Dedifferentiated amniotic fluid mesenchymal stem cell (primary cell): ENCODE measurements around the gene ZNF772.

ENCODE experiments used
- DNase-seq: peaks from one replicate; pipeline ENCODE4 v3.0.0-alpha.2; 2016; ENCODE audit errors: extremely low spot score

ZNF772 gene

GRCh38 chr19:57435062-57435978, 42.0 kb downstream of the ZNF772 start, which contains the start of gene ZNF749:
TSS of gene ZNF749 (plus strand) at chr19:57435325. CDS start at chr19:57435579, 254 bp downstream.
- peak; percentile 99 for DNase-seq

DNA sequence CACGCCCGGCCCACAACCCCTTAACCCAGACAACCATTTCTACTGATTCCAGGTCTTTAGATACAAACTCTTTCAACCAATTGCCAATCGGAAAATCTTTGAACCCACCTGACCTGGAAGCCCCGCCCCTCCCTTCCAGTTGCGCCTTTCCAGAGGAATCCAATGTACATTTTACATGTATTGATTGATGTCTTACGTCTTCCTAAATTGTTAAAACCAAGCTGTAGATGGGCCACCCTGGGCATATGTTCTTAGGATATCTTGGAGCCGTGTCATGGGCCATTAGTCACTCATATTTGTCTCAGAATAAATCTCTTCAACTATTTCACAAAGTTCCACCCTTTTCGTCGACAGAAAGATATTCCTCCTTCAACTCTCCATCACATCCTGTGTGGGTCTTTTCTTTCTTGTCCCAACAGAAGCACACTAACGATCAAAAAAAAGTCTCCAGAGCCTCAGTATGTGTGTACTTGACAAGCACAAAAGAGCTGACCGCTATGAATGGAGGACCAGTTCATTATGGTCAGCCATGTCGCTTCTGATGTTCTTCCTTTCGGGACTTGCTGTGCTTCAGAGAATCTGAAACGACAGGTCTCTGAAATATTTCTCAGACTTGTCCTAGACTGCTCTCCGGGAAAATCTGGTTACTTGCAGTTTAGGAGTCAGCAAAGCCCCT, 42.8 kb downstream of the ZNF772 start:
- DNase-seq, result no peak

DNA sequence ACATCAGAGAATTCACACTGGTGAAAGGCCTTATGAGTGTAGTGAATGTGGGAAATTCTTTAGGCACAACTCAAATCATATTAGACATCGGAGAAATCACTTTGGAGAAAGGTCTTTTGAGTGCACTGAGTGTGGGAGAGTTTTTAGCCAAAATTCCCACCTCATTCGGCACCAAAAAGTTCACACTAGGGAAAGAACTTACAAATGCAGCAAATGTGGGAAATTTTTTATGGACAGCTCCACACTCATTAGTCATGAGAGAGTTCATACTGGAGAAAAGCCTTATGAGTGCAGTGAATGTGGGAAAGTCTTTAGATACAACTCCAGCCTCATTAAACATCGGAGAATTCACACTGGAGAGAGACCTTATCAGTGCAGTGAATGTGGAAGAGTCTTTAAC, 56.3 kb downstream of the ZNF772 start:
- DNase-seq, result no peak

- no peak for DNase-seq
Observed at GRCh38 chr19:57419439-57419838, 57.9 kb downstream of the ZNF772 start.
